HG03378 (cell line): ENCODE results near the gene MDM4.

Source experiments
- ATAC-seq: cut with Tn5 transposase; IDR thresholded peaks from one replicate; pipeline ENCODE4 v1.9.1; 2021; ENCODE audit warnings: mild to moderate bottlenecking, moderate library complexity; ENCODE audit not compliant: unreplicated experiment

MDM4 gene

DNA sequence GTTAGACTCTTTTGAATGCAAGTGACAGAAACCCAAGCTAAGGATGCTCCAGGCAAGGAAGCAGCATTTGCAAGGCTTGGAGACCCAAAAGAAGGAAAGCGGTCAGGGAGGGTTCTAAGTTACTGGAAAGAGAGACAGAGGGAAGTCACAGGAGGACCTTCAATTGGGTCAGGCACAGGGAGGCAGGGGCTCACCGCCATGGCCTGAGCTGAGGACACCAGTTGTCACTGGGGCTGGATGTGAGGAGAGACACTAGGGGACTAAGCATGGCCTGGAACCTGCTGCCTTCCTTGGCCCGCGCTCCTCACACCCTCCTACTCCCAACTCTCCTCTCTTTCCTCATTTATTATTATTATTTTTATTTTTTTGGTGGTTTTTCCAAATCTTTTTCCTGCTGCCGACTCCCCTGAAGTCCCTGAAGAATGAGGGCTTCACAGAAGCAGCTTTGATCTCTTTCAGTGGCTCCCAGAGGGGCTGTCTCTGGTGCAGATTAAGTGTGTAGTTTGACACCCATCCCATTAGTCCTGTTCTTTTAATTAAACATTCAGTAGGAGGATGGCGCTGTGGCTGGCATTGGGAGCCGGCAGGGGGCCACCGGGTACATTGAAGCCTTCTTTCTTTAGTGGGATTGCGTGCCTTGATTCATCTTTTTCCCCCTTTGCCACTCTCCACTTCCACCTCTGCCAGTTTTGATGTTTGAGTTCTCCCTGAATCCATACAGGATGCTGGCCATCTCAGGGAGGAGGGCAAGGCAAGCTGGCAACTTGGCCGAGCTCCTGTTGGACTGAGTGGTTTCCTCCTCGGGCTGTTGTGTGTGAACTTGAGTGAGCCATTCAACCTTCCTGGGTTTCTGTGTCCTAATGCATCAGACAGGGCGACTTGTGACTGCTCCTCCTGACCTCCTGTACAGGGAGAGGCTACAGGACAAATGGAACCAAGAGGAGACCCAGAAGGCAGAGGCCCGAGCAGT, 59.3 kb downstream of the MDM4 start:
- ATAC-seq: no peak

DNA sequence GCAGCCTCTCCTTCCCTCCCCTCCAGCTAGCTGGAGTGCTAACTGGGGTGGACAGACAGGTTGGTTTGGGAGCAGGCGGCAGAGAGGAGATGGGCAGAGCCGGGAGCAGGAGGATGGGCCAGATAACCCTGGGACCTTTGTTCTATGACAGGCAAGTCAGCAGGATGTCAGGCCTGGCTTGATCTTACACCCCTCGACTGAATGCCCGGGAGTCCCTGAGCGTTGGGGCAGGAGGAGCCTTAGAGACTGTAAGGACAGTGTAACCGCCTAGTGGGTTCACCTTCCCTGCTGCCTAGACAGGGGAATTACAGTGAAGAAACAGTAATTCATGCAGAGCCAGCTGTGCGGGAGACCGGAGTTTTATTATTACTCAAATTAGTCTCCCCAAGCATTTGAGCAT, 60.2 kb downstream of the MDM4 start:
- no peak for ATAC-seq

DNA sequence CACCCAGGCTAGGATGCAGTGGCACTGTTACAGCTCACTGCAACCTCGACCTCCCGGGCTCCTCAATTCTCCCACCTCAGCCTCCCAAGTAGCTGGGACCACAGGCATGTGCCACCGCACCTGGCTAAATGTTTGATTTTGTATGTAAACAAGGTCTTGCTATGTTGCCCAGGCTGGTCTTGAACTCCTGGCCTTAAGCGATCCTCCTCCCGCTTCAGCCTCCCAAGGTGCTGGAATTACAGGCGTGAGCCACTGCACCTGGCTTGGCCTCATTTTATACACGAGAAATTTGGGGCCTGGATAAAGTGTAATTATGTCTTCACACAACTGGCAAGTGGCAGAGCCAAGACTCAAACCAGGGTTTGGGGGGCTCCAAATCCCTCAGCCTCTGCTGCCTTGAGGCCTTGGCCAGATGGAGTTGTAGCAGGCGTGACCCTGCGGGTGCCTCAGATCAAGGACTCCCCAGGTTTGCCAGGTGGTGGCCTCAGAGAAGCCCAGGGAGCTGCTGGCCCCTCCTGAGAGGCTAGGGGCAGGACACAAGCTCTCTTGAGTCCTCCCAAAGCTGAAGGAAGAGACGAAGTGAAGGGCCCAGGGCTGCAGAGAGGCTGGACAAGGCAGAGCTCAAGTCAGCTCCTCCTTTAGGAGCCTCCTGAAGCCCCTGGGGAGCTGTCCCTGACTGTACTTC, 61.7 kb downstream of the MDM4 start:
- ATAC-seq: no peak

DNA sequence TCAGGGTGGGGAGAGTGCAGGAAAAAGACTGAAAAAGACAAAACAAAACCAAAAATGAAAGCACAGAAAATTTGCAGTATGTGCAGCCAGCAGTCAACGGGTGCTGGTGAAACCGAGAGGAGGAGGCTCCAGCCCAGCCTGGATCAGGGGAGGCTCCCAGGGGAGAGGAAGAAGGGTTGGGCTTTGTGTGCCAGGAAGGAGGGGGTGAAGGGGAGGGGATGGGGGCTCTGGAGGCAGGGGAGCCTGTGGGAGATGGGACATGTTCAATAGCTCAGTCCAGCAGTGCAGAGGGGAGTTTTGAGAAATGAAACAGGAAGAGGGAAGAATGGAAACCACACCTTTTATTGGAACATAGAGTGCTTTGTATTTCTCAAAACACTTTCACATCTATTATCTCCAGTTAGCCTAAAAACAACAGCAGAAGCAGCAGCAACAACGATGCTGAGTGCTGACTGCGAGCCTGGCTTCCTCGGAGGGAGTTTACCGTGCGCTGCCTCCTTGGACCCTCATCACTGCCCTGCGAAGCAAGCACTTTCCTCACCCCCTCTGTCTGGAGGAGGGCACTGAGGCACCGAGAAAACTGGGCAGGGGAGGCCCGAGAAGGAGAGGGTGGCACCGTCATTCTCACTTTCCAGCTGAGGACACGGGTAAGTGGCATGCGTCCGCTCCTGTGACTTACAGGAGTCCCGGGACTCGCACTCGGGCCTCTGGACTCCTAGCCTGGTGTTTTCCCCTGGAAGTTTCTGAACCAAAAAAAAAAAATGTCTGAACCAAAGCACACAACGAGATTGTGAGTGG, 62.9 kb downstream of the MDM4 start:
- ATAC-seq: peak; percentile 69

DNA sequence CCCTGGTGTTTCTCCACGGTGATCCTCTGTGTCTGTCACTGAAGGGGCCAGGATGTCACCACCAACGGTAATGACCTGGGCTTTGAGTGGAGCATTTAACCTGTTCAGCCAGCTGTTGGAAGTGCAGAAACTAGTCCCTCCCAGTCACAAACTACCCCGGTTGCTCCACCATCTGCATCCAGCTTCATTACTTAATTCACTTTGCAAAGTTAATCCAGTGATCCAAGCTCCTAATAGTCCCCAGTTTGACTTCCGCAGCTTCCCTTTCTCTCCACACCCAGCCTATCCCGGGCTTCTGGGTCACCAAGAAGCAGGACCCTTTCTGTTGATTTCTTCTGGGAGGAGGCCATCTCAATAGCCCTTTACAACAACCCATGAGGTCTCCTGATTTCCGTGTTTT, 63.5 kb downstream of the MDM4 start:
- ATAC-seq: no peak

DNA sequence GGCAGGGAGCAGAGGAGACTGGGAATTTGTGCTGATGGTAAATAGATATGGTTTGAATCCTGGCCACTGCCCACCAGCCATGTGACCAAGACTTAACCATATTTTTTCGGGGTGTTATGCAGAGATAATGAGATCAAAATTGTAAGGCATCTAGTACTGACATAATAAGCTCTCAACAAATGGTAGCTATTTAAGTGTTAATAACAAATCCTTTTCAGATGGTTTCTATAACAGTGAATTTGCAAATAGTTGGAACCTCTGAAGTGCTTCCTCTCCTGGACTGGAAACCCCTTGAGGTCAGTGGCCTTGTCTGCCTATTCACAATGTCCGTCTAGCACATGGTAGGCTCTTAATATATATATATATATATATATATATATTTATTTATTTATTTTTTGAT, 64.7 kb downstream of the MDM4 start:
- no peak for ATAC-seq

DNA sequence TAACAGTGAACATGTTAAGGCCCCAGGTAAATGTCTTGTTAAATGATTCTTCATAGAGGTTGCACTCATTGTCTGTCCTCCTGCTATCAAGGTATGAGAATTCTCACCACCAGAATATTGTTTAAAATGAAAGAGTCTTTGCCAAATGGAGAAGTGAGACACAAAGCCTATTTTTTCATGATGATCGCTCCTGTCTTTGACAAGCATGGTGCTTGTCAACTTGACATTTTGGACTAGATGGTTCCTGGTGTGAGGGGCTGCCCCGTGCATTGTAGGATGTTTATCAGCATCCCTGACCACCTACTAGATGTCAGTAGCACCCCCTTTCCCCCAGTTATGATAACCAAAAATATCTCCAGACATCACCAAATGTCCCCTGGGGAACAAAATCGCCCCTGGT, 65.6 kb downstream of the MDM4 start:
- no peak for ATAC-seq

DNA sequence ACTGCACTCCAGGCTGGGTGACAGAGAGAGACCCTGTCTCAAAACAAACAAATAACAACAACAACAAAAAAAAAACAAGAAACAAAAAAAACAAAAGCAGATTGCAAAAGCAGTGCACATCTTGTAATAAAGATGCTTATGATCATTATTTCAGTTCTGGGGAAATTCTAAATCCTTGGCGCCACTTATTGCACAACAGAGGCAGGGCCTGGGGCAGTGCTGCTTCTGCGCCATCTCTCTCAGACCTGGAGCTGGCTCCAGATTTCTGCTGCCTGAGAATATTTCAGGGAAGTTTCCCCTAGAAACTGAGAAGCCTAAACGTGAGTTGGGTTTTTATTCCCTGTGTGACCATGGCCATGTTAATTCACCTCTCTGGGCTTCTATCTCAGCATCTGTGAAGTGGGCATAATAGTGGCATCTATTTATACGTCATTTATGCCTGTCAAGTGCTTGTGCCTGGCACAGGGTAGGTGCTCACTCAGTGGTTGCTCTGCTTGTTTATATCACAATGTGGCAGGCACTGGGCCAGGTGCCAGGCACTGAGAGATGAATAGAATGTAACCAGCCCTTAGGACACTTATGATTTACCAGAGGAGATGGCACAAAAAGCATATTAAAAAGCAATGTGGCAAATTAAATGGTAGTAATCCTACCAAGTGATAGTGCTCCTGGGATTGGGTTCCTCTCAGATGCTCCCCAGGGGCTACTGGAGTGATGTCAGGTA, 67.9 kb downstream of the MDM4 start:
- ATAC-seq: no peak

DNA sequence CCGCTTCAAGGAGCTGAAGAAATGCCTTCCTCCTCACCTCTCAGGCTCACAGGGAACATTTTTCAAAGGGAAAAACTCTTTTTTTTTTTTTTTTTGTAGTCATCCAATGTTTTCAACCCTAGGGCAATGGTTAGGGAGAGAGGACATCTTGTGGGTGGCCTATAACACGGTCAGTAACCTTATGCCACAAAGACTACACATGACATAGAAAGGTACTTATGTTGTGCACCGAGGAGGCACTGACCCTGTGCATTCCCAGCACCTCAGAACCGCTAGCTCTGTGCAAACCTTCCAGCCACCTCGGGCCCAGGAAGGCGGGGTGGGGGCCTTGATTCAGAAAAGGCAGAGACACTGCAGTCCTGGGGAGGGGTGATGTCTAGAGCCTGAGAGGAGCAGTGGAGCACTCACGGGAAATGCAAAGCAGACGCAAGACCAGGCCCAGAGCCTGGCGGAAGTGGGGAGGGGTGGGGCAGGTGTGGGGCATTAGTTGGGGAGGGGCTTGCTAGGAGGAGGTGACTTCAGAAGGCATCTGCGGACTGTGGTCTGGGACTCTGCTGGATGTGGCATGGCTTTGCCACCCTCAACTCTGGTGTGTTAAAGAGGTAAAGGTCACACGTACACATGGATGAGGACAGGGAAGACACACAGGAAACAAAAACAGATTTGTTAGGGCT, 68.6 kb downstream of the MDM4 start:
- no peak for ATAC-seq

DNA sequence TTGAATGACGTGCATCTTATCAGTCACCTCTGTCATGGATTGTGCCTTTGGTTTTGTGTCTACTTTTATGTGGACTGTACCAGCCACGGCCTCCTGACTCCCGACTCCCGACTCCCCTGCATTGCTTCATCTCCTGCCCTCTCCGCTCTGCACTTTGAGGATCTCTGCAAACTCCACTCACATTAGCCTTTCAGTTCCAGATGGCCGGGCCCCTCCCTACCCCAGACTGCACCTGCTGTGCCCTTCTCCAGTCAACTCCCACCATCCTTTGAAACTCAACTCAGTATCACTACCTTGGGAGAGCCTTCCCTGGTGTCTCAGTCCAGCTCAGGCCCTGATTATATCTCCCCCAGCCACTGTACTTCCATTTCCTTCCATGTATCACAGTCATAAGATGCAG, 71.4 kb downstream of the MDM4 start:
- ATAC-seq: no peak

DNA sequence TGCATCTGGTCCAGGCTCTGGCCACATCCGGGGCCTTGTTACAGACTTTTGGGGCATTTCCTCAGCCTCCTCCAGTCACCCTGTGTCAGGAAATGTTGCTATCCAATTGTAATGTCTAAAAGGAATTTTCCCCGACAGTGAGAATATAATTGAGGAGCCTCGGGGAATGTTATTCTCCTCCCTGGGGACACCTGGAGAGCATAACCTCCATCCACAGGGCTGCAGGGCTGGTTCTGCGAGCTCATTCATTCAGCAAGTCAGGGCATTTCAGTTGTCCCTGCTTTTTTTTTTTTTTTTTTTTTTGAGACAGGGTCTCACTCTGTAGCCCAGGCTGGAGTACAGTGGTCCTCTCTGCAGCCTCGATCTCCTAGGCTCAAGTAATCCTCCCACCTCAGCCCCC, 72.6 kb downstream of the MDM4 start:
- no peak for ATAC-seq

DNA sequence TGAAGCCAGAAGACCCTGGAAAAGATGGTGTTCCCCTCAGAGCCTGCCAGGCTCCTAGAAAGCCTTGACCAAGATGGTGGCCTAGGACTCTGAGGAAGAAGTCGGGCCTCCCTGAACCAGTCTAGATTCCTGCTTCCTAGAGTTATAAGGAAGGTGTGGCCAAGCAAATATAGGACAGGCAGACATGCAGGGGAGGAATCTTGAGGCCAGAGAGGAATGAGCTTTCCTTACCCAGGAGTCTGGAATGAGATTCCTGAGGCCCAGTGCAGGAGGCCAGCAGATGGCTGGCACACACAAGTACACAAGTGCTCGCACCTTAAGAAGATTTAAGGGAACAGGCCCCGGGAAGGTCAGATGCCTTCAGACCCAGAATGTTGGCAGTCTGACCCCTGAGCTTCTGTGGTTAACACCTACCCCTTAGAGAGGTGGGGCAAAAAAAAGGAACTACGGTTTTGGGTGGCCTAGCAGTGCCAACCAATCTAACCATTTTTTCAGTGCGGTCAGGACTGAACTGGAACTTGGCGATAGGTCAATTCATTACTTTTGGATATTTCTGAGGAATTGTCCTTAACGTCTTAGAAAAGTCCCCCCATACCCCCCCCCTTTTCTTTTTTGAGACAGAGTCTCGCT, 73.3 kb downstream of the MDM4 start:
- ATAC-seq: no peak

DNA sequence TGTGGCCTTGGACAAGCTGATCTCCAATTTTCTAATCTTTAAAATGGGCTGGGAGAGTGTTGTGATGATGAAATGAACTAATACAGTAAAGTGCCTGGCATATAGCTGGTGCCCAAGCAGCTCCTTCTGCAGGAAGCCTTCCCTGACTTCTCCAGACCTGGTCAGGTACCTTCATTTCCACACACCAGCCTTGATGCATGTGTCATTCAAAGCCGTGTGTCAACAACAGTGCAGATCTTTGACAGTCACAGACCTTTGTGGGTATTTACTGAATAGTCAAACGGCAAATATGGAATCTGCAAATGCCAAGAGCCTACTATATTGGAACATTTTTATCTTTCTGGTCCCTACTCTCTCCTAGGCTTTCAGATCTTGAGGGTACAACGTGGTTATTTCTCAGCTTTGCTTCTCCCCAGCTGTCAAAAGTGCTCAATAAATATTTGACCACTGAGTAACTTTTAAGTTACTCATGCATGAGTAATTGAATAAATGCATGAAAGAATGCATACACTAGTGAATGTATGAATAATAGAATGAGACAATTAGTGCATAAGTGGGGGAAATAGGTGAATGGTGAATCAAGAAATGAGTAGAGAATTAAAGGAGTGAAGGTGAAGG, 75.4 kb downstream of the MDM4 start:
- no peak for ATAC-seq

DNA sequence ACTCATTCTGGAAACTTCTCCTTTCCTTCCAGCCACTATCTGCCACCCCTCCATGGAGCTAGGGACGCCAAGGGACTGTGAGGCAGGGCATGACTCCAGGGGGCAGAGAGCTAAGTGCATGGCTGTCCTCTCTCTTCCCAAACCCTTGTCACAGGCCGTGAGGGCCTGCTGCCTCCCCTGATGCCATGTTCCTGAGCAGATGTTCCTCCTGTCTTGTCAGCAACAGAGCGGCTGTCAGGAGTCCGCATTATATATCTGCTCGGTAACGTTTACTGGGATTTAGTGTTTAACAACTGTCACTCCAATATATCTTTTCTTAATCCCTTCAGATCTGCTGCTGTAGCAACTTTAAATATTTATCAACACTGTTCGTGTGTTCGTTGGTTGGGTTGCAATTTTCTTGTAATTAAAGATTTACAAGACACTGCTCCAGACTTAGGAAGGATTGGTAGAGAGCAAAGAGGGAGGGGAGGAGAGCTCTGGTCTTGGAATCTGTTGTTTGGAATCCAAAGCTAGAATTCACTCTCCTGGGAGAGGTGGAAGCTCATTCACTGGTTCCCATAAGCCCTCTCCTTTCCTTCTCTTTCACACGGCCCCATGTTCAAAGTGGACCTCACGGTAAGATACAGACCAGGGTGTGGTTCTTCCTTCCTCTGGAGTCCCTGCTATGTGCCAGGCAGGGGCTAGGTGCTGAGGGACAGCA, 76.2 kb downstream of the MDM4 start:
- no peak for ATAC-seq

DNA sequence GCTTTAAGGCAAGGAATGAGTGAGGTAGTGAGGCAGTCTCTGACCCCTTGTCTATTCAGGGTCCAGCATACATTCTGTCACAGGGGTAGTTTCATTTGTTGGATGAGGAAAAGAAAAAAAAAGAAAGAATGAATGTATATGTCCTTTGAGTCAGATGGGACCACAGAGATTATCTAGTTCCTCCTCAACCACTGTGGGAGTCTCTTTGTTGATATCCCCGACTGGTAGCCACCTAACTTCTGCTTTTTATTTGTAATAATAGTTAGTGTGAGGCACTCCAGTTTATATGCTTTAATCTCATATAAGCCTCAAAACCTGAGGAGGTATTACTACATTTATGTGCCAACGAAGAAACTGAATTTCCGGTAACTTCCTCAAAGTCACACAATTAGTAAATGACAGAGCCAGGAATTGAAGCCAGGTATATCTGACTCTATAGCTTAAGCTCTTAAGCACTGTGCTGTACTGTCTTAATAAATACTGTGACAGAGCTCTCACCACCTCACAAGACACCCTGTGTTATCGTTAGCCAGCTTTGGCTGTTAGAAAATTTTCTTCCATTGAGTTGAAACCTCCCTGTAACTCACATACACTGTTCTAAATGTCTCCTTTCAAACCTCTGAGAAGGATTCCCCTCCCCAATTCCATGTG, 82.2 kb downstream of the MDM4 start:
- no peak for ATAC-seq

DNA sequence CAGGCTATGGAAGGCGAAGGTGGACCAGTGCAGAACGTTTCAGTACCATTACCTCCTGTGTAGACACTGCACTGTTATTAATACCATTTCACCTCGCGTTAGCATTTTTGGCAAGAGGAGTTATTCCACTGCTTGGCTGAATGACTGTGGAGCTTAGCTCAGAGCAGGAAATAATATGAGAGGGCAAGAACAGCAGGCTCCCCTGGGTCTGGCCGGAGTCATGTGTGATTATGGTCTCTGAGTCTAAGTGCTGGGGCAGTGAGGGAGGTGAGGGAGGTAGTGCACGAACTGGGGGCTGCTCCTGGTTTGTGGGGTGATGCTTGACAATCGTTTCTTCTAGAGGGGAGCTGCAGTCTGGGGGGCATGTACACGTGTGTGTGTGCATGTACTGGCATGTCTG, 82.9 kb downstream of the MDM4 start:
- no peak for ATAC-seq

DNA sequence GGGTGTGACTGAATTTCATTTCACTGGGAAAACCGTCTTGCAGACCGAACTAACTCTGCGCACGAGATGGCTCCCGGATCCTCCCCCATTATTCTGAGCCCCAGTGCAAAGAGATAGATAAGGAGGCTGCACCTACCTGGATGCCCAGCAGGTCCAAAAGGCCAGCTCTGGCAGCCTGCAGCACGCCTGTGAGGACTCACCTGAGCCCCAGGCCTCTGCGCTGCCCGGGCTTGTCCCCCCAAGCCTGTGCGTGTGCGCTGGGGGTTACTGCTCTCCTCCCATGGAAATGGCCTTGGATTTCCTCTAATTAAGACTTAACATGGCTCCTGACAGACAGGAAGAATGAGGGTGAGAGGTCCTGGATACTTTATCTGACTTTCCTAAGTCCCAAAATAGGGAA, 83.4 kb downstream of the MDM4 start:
- ATAC-seq: no peak

DNA sequence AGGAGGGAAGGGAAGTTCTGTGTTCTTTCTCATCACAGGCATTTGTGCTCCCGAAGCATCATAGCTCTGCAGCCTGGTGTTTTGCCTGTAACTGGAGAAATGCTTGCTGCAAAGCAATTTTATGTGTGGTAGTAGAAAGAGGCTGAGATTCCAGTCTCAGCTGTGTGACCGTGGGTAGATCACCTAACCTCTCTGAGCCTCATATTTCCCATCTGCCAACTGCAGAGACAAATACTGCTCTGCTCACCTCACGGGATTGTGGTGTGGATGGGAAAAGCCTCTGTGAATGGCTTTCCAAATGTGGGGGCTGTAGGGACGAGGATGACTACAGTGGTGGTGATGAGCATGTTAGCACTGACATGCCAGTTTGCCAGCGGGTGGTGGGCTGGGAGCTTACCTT, 84.0 kb downstream of the MDM4 start:
- no peak for ATAC-seq
